NOMO-1 treated with dmso at 0.1 percent for 144 hours (cell line): ENCODE results near the gene SATB1.
"Not testable (repeated sequence)": the region's sequence is repeated elsewhere in the genome, so short reads cannot be mapped to it uniquely, and the experiment has no call there.

Experiments used
- DNase-seq: peaks from one replicate; lab custom pipeline; 2025; ENCODE audit not compliant: unreplicated experiment; lab: John Stamatoyannopoulos, UW

SATB1 gene

DNA sequence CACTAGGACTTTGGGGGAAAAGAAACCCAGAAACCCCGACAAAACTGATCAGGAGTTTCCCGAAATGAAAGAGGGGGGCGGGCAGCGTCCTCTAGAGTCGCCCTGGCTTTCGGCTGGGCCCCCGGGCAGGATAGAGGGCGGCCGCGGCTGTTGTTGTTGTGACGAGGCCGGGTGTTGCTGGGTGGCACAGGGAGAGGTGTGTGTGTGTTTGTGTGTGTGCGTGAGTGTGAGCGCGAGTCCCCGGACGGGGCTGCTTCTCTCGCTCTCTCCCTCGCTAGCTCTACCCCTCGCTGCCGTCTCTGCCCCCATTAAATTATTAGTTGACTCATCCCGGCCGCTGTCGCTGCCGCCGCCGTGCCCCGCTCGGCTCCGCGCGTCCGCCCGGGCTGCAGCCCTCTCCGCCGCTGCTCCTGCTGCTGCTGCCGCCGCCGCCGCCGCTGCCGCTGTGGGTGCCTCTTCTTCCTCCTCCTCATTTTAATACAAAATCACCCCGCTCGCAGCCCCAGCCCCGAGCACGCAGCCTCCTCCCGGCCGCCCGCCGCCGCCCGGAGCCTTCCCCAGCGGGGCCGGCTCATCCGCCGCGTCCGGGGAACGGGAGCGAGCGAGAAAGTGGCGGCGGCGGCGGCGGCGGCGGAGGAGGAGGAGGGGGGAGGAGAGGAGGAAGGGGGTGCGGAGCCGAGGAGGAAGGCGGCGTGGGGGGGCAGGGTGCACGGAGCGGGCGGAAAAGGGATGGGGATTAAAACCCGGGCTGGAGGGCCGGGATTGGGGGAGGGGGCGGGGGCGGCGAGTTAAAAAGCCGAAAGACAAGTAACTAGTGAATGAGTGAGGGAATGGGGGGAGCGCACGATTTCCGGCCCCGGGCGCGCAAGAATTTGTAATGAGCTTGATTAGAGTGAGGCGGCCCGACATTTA, at the start of gene SATB1:
SATB1 (minus strand) TSS at position 611 of the 912 bp plus-strand sequence. CDS start 4,372 bp downstream, outside the sequence.
- DNase-seq: peak; percentile 63

DNA sequence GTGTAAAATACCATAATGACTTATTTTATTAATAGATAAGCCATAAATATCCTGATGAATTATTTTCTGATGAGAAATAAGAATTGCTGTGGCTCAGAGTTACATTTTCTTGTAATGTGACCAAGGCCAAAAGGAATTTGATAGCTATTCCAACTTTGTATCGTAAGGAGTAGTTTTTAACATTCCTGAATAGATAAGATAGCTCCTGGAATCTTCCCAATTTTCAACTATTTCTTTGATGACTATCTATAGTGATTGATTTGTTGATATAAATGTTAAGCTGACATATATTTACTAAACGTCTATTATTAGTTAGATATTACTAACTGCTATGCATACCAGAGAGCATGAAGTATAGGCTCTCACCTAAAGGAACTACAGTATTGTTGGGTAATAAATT, 49.1 kb upstream of the SATB1 start:
- DNase-seq: no peak

DNA sequence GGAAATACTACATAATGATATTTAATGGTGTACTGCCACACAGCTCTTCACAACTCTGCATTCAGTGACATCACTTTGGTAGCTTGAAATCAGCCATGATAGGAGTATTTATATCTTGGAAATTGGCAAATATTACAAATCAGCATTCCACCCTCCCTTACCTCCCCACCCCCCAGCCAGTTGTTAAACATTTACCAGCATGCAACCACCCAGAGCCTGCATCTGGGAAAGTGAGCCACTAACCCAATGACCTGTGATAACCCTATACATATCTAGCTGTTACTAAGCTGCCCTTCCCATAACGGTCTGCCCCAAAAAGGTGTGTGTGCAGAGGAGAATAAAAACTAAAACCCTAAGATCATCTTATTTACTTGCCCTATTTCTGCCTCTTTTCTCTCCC, 44.6 kb upstream of the SATB1 start:
- DNase-seq: no peak

DNA sequence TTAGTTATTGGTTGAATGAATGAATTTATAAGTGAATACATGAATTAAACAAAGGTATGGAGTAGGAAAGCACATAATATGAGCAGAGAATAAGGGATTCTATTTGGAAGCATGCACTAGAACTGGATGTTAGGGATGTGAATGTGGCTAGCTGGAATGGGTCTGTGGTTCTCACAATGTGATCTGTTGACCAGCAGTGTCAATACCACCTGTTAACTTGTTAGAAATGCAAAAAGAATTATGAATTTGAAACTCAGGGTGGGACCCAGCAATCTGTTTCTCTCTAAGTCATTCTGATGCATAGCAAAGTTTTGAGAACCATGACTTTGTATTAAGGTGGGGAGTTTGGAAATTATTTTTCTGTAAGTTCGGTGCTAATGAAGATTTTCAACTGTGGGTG, 41.0 kb upstream of the SATB1 start:
- no peak for DNase-seq

DNA sequence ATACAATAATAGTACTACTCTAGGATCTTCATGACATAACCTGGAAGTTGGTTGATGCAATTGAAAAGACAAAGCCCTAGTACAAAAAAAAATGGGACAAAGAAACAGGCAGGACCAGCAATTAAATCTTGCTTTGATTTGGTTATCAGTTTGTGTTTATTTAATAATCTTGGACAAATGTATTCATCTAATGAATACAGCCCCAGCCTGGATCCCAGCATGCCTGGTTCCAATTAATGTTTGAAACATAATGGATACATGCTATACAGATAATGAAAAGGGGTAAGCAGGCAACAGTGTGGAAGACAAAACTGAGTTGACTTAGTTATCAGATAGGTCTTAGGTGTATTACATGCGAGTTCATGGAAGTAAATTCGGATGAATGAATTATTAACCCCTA, 29.6 kb upstream of the SATB1 start:
- no peak for DNase-seq

DNA sequence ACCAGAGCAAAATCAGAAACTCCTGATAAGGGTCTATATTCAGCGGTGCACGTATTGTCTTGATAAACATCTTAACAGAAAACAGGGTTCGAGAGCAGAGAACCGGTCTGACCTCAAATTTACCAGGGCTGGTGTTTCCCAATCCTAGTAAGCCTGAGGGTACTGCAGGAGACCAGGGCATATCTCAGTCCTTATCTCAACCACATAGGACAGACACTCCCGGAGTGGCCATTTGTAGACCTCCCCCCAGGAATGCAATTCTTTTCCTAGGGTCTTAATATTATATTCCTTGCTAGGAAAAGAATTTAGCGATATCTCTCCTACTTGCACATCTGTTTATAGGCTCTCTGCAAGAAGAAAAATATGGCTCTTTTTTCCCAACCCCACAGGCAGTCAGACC, 24.5 kb upstream of the SATB1 start:
- DNase-seq: not testable (repeated sequence)

DNA sequence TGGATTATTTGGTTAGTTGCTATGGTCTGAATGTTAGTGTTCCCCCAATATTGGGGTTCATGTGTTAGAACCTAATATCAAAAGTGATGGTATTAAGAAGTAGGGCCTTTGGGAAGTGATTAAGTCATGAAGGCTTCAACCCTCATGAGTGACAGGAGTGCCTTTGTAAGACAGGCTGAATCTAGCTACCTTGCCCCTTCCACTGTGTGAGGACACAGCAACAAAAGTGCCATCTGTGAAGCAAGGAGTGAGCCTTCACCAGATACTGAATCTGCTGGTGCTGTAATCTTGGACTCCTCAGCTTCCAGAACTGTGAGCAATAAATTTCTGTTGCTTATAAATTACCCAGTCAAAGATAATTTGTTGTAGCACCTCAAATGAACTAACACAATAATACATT, 22.6 kb upstream of the SATB1 start:
- DNase-seq: no peak

DNA sequence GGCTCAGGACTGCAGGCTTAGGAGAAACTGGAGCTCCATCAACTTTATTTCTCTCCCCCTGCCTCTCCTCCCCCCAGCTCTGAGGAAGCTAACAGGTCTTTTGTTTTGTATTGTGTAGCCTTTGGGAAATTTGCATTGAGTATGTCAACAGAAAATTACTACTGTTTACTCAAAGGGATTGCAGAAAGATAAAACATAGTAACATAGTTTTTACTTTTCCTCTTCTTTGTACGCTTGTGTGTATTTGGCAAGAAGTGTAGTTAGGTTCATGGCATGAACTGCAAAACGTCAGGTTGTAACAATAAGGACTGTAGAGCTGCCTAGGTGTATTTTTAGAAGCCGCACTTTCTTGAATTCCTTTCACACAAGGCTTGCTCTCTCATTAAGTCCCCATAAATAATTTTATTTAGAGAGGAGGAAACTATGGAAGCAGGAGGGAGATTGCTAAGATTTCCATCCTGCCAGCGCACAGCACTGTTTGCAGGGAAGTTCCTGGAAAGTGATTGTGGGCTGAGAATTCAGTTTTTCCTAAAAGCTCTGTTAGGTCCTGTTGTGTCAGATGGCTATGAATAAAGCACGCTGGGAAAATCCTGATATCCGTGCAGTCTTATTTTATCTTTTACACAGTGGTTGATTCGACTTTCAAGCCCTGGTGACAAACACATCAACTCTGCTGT, 21.1 kb upstream of the SATB1 start:
- peak; percentile 30 for DNase-seq

DNA sequence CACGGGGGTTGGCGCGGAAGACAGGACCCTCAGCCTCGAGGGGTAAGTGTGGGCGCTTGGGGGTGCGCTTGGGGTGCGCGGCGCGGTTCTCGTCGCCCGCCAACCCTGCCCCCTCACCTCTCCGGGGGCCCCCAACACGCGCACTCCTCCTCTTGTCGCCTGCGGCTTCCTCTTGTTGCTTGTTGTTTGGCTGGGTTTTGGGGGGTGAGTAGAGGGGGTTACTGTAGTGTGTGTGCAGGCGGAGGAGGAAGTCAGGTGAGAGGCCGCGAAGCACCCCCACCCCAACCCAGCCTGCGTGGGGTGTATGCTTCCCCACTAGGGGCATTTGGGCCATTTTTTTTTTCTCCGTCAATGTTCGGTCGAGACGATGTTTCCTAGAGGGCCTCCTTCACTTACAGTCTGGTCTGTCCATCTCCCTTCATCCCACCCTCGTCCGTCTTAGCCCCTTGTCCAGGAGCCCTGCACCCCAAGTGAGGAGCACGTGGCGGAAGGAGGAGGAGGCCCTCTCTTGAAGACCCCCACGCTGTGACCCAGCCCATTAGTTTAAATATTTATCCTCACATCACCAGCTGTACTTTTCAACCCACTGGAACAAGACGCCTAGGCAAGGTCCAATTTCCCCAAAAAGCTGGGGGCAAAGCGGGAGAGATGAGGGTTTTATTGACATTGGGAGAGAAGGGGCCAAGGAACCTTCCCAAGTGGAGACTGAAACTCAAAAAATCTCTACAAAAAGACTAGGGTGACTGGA, 20.4 kb upstream of the SATB1 start:
- peak; percentile 69 for DNase-seq

DNA sequence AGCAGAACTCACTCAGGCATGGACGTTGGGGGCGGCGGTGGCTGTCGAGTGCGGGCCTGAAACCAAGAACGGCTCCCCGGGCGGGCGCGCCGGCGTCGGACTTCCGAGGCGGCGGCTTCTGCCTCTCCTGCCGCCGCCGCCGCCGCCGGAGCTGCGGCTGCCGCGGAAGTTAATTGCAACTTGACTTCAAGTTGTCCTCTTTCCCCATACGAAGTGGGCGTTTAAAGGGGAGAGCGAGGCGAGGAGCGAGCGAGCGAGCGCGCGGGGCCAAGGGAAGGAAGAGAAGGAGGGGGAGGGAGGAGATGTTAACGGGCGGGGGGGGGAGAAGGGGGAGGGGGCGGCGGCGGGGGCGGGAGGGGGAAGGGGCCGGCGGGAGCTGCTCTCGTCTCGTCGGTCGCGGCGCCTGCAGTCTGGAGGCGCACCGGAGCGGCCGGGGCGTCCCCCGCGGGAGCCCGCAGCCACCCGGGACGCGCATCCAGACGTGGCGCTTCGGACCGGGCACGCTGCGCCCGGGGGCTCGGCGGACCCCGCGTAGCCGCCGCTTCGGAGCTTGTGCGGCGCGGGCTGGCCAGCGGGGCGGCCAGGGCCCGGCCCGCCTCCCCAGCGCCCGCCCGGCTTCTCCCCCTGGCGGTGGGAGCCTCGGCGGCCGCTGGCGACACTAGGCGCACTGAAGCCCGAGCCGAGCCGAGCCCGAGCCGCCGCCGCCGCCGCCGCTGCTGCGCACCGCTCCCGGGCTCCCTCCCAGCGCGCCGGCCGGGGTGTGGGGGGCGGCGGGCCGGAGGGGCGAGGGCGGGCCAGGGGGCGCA, 19.7 kb upstream of the SATB1 start:
- DNase-seq: peak; percentile 84

DNA sequence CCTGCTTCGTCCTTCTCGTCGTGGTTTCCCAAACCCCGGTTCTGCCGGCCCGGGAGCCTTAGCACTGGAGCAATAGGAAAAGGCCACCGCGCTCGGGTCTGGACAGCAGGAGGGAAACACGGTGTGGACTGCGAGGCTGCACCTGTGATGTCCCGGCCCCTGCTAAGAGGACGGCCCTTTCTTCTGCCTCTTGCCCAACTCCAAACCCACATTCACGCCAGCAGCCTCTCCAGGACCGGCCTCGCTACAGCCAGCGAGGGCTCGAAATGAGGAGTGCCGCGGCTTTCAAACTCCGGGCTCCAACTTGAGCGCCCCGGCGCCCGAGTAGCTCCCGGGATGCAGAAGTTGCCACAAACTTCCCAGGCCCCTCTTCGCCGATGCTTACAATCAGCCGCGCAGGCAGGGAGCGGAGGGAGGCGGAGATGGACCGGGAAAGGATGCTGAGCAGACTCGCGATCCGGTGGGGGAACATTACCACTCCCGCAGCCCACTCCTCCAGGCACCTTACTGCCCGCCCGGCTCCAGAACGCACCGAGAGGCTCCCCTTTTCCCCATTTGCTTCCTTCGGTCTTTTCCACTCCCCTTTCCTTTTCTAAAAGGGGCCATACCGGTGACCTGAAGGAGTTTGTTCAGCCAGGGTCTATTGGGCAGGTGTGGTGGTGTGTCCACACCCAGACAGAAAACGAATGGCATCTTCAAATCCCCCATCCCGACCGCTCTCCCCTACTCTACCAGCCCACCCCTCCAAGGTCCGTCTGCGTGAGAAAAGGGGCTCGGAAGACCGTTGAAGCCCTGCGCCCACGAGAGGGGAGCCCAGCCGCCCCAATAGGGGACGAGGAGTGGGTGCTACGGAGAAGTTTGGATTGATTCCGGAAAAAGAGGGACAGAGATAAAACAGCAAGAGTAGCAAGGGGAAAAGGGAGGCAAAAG, 18.8 kb upstream of the SATB1 start:
- DNase-seq: peak; percentile 44

DNA sequence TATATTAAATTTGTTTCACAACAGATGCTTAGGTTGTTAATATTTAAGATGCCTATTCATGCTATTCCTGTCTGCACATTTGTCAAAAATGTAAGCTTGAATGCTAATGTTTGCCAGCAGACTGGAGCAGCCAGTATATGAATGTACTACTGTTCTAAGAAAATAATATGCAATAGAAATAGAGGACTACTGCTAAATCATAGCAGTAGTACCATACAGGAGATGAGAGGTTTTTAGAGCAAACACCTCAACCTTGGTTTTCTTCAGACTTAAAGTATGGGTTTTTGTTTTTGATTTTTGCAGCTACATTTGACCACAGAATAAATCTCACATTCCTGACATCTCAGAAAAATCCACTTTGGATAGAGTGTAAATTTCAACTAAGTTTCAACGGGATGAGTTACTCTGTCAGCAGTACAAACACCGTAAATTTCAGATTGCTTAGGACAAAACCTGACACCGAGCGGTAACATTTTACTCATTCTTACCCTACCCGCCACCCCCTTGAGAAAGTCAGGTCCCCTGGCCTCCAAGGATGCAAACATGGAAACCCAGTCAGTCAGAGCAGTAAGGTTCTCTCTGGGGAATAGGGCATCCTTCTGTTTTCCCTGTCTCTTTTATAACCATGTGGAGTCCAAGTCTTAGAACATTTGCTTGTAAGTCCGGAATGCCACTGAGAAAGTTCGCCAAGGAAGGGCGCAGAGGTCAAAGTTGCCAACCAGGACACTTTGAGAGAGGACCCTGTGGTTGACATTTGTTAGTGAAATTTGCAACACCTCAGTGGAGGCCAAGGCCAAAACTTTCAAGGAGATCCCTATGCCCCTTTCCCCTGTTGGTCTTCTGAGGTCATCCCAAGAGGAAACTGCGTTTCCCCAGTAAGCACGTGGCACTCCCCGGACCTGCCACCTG, 17.9 kb upstream of the SATB1 start:
- DNase-seq: no peak

DNA sequence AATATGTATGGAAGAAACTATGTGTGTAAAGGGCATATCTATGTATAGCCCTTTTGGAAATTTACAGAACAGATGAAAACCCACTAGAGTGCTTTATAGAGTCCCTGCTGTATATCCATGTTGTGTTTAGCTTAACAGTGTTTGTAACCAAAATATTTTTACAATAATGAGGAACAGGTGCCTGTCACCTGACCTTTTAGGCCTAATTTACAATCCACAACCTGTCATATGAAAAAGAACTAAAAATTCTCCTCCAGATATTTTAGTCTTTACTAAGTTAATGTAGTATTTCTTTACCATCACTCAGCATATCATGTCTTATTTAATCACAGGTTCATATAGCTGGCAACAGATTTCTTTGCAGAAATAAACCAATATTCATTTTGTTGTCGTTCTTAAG, 16.4 kb upstream of the SATB1 start:
- no peak for DNase-seq

DNA sequence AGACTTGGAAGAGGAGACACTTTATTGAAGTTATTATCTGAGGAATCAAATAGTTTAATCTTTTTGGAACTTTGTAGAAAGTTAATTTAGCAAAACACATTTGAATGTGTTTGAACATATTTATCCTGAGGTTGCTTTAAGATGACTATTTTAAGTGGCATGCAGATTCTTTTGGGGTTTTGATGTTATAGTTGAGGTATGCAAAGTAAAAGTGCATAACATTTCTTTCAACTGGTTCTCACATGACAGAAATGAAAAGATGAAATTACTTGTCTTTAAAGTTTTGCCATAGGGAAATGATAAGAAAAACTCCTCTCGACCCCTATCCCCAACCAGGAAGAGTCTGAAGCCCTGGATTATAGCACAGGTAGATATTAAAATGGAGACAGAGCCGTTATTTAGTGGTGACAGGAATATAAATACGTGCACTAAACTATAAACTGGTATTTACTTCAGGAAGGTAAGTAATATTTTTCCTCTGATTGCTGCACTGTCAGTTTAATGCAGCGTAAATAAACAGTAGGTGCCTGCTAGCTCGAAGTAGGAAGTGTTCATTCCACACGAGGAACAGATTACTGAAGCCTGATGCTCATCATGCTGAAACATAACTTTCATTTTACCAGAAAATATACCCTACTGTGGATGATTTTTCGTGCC, 15.1 kb upstream of the SATB1 start:
- DNase-seq: no peak

DNA sequence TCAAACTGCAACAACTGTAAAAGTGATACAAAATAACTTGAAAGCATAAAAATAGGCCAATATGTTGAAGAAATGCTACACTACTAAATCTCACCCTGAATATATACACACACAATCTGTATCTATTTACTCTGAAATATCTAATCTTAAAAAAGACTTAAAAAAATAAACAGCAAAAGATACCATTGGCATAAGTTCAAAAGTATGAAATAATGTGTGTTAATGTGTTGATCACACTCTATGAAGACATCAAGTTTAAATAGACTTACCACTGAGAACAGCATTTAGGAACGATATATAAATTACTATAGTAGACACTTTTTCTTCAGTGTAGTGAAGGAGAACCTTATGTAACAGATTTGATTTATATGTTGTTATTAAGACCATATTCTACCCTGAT, 14.1 kb upstream of the SATB1 start:
- DNase-seq: no peak

DNA sequence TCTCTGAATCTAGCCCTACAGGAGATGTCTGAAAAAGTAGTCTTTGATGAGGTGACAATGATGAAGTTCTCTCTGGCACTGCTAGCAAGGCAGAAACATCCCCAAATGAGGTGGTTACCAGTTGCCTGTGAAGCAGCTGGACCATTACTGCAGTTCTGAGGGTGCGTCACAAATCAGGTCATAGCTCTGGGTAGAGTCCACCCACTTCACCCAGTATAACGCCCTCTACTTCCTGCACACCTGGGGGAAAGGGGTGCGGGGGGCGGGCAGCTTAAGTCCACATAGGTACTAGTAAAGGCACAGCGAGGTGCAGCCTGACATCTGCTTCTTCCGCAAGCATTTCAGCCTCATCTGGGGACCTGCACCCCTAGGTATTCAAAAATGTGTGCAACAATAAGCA, 13.4 kb upstream of the SATB1 start:
- DNase-seq: no peak

DNA sequence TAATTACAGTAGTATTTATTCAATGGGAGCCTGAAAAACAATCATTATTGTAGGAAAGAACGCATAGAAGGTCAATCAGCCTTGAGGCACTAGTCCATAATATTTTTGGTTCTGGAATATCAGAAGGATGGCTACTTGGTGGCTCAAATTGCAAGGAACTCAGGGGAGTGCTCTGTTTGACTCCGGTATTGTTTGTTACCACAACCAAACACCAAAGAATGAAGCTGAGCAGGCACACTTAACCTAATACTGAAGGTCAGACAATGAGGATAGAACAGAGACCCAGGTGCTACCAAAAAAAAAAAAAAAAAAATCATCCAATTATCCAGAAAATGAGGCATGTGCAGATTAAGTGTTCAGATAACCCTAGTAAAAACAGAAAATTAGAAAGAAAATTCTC, 11.1 kb upstream of the SATB1 start:
- DNase-seq: no peak

DNA sequence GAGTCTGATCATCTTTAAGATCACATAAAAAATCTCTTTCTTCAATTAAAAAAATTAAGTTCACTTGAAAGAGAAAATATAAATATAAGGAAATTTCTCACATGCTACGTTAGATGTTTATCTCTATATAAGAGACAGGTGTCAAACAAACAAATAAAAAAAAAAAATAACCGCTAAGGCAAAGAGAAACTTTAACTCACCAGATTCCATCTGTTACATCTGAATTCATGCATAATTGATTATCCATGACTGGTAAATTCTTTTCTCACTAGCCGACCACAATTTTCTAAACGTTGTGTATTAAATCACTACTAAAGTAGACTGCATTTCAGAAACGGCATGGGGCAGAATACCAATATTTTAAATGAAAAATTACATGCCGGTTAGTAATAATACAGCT, 9.6 kb upstream of the SATB1 start:
- DNase-seq: no peak
